HL-60/S4 treated with phorbol 12-myristate 13-acetate at 8.2 ng/mL for 4 days and 3 days (cell line): ENCODE data around the gene EML1.

Experiments
- in situ Hi-C: fragments of 300-500 bp; cut with MboI; formaldehyde crosslinking; loops from 2 replicates; pipeline ENCODE4 v1.15.0; 2022; ENCODE audit warnings: low sequenced_read_pairs

Gene EML1

DNA sequence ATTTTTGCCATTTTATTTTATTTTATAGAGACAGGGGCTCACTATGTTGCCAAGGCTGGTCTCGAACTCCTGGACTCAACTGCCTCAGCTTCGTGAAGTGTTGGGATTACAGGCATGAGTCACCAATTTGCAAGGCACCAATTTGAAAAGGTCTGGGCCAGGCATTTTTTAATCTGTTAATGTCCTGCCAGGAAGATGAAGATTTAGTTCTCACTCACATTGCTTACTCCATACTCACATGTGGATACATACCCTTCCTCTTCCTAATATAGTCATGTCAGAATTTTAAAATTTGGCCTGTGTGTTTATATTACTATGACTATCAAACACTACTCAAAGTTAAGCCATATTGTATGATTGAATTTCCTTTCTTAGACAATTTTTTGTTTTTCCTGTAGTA, 15.3 kb upstream of the EML1 start:
- in situ Hi-C loops = no loop called here

DNA sequence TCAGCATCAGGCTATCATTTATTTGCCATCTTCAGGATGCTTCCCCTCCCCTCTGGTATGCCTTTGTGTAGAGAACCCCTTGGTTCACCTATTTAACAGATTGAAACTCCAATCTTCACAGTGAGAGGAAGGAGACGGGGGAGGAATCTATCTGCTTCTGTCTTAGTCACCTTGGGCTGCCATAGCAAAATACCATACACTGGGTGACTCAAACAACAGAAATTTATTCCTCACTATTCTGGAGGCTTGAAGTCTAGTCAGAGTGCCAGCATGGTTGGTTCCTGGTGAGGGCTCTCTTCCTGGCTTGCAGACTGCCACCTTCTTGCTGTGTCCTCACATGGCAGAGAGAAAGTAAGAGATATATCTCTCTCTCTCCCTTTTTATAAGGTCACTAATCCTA, 13.5 kb upstream of the EML1 start:
- in situ Hi-C loops = no loop called here

DNA sequence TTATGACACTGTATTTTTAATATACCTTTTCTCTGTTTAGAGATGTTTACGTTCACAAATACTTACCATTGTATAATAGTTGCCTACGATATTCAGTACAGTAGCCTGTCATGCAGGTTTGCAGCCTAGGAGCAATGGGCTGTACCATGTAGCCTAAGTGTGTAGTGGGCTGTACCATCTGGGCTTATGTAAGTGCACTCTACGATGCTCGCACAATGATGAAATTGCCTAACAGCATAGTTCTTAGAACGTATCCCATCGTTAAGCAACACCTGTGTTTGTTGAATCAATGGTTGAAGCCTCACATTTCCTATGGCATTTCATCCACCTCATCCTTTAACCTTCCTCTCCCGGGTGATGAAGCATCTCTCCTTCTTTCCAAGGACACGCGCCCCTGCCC, 12.5 kb upstream of the EML1 start:
- in situ Hi-C loops = no loop called here

DNA sequence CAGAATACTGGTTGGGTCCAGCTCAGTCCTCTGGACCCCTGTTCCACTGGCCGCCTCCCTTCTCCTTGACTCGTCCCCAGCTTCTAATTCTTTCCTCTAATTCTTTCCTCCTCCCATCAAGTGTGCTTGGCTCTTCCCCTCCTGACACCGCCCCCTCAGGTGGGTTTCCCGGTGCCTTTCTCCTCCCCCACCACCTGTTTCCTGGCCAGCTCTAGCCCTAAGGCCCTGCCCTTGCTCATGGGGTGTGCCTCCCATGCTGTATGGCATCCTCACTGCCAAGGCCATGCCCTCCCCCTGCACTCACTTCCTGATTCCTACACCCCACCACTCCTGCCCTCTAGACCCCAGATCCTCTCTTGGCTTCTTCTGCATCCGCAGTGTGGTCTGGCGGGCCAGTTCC, 12.1 kb upstream of the EML1 start:
- in situ Hi-C loops = no loop called here

DNA sequence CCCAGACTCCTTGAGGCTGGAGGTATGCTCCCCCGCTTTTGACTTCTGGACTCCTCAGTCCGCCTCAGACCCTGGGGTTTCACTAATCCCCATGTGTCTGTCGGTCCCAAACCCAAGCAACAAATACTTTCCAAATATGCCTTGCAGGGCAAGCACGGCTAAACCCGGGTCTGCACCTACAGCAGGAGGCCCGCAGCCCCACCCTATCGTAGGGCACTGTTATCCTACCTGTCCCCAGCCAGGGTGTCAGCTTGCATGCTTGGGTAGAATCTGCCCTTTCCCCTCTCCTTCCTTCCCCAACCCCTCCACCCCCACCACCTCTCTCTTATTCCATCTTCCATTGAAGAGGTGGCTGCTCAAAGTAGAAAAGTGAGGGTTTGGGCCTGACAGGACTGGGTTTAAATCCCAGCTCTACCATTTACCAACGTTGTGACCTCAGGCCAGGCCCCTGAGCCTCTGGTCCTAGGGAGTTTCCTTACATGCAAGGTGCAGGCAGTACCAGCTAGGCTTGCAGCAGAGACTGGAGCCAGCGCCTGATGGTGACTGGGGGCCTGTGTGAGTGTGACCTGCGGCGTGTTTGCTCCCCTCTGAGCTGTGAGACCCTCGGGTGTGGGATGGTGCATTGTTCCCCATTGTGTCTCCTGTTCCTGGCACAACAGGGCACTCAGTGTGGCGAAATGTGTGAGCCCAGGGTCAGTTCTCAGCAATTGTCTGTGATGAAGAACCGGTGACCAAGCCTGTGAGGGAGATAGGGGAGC, 11.2 kb upstream of the EML1 start:
- in situ Hi-C loops = no loop called here

DNA sequence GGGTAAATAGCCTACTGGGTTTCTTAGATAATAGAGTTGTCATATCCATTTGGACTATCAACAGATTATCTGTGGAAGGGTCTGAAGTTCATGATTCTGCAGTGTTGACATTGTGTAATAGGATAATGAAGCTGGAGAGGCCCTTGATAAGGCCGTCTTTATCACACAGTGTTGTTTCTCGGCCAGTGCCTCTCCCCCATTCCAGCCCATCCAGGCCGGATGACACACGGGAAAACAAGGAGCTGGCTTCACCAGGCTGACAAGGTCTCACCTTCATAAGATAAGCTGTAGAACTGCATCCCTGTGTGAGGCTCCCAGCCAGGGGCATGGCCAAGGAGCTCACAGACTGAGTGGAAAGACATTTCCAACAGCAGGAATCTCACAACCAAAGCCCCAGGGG, 8.7 kb upstream of the EML1 start:
- in situ Hi-C loops = no loop called here

DNA sequence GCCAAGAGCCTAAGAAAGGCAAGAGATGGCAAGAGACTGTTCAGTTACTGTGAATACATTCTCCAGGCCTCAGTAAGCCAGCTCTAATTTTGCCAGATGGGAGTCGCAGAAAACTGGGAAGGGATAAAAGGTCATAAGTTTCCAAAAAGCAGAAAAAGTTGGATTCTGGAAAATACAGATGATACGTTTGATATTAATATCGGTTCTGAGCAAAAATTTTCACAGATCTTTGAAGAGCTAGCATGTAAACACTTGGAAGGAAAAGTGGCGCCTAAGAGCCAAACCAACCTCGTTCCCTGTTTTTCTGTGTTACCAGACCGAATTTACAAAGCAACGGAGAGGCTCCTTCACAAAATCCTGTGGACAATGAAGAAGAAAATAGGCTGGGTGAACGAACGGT, 7.8 kb upstream of the EML1 start:
- in situ Hi-C loops = no loop called here

DNA sequence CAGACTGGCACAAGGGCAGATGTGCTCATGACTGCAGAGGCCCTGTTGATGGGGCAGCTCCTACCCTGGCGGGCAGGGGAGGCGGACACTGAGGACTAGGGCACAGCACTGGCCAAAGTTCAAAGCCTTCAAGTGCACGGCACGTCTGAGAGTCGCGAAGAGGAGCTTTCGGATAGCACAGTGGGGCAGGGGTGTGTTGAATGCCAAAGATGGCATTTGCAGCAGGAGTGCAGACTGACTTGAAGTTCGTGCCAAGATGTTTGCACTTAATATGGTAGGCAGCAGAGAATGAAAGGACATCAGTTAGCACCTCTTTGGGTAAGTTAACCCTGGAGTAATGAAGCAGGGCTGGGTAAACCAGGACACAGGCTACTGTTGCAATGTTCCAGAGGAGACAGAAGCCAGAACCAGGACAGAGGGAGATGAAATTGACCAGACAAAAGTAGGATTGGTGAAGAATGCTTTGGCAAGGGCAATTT, 6.7 kb upstream of the EML1 start:
- in situ Hi-C loops = no loop called here

DNA sequence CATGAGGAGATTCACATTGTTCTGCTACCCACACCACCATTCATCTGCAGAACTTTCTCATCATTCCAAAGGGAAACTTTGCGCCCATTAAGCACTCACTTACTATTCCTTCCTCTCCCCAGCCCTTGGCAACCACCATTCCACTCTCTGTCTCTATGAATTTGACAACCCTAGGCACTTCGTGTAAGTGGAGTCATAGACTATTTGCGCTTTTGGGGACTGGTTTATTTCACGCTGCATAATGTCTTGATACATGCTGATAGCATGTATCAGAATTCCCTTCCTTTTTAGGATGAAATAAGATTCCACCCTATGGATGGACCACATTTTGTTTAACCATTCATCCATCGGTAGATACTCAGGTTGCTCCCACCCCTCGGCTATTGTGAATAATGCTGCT, 4.5 kb upstream of the EML1 start:
- in situ Hi-C loops = no loop called here

DNA sequence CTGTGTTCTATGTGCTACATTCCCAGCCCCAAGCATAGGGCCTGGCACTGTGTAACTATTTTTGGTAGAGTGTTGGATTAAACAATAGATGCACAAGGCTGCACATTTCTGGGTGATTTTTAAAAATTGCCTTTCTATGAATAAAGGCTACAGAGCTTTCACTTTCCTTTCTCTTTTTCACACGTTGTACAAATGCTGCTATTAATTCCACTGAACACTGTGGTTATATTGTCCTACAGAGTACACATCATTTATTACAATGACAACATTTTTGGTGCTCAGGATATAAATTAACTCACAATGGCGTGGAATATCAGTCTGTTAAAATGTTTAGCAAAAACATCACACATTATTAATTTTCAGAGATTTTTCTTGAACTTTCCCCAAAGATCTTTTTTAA, 3.6 kb upstream of the EML1 start:
- in situ Hi-C loops = no loop called here

DNA sequence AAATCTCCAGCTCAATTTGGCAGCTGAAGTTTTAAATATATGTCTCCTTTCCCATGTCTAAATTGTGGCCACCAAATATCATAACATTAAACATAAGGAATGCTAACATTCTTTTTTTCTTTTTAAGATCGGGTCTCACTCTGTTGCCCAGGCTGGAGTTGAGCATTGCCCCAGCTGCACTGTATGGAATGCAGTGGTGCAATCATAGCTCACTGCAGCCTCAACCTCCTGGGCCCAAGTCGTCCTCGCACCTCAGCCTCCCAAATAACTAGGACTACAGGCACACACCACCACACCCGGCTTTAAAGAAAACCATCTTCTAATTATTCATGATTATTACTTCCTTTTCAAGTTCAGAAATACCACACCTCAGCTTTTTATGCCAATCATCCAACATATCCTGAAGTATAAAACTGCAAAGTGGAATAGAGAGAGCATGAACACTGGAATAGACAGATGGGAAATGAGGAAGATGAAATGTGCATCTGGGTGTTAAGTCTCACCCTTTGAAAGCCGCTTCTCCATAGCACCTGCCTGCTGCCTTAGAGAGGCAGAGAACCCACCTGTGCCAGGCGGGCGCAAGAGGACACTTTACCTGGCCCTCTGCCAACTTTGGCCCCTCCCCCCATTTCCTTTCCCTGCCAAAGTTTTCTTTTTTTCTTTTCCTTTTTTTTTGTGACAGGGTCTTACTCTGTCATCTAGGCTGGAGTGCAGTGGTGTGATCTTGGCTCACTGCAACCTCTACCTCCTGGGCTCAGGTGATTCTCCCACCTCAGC, 2.8 kb upstream of the EML1 start:
- in situ Hi-C loops = no loop called here

DNA sequence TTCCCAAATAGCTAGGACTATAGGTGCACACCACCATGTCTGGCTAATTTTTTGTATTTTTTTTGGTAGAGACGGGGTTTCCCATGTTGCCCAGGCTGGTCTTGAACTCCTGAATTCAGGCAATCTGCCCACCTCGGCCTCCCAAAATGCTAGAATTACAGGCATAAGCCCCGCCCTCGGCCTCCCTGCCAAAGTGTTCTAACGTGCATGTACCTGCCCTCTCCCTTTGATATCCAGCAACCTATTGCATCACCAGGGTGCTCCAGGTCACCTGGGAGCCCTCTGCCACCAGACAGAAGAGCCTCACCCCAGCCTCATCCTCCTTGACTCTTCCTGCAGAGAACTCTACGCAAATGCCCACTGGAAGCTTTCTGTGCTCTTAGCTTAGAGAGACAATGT, 2.2 kb upstream of the EML1 start:
- in situ Hi-C loops = no loop called here

DNA sequence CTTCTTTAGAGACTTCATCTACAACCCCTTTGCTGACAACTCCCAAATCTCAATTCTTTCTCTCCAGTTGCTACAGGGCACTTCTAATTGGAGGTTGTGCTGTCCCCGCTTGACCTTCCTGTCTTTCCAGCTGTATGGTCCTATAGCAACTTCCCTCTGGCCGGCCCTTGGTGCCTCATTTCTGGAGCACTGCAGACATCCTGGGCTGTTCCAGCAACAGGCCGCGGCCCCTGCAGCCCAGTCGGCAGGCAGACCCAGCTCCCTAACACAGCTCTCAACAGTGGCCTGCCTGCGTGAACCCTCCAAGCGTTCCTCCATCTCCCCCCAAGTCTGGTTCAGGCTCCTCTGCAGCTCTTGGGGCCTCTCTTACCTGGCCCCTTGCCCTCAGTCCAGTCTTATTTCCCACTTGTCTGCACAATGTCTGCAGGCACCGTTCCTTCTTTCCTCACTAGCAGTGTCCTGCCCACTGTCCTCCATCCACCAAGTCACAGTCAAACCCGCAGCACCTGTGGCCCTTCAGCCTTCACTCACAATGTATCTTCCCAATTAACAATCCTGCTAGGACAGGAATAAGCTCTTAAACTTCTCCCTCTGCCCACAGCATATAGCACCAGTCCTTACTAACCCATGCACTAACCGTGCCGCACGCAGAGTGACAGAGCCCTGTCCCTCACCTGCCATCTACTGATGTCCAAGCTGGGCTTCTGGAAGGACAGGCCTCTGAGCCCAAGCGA, 1.6 kb upstream of the EML1 start:
- in situ Hi-C loops = no loop called here

DNA sequence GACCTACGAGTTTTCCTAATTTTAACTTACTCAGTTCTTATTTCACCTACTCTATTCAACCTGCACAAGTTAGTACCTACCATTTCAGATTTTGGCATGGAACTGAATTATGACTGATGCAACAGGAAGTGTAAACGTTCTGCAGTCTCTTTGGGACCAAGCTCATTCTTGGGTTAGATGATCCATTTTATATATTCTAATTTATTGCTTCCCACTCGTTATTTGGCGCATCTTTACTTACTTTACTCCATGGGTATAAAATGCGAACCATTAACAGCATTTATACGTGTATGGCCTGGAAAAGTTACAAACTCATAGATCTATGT, 1.0 kb upstream of the EML1 start:
- in situ Hi-C loops = no loop called here

DNA sequence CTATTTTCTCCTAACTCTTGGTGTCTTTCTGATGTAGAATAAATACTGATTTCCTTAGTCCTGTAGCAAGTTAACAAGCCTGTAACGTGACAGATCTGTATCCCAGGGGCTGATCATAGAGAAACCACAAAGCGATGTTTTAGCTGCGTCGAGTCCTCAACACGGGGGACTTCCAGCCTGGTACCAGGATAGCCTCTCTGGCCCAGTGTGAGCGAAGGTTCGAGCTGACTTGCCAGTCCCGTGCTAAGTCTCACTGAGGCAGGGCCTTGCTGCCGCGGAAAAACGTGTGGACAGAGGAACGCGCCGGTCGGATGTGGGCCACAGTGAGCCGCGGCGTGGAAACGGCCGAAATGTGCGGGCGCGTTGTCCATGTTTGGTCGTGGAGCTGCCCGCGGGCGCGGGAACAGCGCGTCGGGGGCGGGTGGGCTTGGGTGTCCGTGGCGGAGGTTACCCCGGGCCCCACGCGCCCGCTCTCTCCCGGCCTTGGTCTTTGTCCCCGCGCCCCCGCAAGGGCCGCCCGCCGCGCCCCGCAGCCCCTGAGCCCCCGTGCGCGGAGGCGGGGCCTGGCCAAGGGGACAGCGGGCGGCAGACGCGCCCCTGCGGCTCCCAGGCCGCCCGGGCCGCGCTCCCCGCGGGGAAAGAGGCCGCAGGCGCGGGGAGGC, 531 bp upstream of the EML1 start:
- in situ Hi-C loops = no loop called here

DNA sequence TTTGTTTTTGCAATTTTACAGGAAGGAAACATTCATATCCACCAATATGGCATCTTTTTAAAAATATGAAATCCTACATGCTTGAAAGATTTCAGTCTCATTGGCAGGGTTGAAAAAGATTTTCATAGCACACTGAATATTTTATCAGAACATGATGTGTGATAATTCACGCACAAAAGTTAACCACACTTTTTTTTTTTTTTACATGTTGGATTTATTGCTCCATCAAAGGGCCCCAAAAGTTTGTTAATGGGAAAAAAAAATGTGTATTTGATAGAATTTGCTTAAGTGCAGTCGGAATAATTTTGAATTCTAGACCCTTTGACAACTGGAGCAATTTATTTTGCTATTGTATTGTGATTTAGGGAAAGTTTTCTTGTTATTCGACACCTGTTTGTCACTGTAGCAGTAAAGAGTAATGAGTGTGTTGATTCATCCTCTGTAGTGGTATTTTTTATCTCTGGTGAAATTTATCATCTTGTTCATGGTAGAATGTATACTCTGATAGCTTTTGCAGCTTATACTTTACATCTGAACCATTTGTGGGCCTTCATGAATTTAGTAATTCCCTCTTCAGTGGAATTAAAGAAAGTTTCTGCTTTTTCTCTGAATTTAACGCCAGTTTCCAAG, 1.1 kb downstream of the EML1 start:
- in situ Hi-C loops = no loop called here

DNA sequence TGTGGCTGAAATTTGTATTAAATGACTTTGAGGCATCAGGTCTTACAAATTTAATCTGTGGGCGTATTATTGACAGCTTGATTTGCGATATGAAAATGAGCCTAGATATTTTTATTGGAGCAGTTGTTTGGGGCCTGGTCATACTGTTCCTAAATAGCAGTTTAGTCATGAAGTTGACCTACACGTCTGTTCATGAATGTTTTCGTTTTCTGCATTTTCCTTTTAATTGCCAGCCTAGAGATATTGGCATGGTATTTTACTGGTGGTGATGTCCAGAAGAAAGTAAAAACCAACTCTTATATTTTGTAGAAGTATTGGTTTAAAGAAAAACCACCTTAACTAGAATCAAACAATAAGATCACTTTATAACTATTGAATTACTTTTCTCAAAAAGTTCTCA, 1.8 kb downstream of the EML1 start:
- in situ Hi-C loops = no loop called here

DNA sequence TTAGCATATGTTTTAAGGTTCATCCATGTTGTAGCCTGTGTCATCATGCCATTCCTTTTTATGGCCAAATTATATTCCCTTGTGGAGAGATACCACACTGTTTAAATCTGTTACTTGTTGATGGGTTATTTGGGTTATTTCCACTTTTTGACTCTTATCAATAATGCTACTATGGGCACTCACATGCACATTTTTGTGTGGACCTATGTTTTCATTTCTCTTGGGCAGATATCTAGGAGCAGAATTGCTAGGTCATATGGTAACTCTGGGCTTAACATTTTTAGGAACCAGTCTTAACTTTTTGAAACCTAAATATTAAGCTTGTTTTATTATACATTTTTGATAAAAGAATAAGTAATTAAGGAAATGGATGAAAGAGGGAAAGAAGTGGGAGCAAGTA, 4.0 kb downstream of the EML1 start:
- in situ Hi-C loops = no loop called here

DNA sequence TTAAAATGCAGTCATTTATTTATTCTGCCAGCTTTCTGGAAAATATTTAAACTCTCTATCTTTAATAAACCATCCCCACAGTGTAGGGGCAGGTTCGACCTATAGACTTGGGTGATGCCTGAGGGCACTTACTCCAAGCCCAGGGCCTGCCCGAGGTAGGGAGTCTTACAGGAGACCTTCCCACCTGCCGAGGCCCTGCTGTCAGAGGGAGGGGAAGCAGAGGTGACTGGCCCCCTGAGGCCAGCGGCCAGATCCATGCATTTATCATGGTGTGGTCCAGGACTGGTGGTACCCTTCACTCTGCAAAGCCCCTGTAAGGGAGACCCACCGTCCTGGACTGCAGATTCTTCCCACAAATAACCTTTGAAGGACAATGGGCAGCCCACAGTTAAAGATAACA, 7.6 kb downstream of the EML1 start:
- in situ Hi-C loops = no loop called here

DNA sequence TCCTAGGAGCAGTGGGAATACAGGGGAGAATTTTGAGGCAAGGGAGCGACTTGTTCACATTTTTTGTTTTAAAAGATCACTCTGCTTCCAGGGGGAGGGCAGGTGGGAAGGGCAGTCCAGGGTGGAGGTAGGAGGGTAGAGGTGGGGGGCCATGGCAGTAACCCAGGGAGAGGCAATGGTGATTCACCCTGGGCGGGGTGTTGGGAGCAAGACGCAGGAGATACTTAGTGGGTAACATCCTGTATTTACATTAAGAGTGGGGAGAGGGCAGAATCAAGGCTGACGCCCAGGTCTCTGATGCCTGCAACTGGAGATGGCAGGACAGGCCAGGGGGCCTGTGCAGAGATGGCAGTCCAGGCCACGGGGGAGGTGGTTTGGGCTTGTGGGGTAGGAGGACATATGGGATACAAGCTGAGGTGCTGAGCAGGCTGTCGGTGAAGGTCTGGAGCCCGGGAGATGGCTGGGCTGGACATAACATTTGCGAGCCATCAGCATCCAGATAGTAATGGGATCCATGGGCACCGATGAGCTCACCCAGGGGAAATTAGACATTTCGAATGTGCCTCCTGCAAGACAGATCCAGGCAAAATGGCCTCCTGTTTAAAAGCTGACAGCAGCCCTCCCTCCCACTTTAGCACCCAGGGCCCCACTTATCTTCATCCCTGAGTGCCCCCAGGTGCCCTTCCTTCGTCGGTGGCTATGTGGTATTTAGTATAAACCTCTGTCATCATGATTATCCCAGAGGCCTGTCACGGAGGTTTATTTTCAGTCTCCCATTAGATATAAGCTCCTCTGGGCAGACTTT, 9.3 kb downstream of the EML1 start:
- in situ Hi-C loops = no loop called here
